Endothelial cell of umbilical vein (primary cell): Measurements from ENCODE around the gene RPS6KL1. TPM values are rescaled to one million over a fixed set of nuclear protein-coding genes. Genes with fewer than 3 reads are reported as not detected.

Experiments
- BruUV-seq: library from RNA; stranded (reverse); fragments of 400-500 nt; replicated peaks from 2 replicates; lab custom pipeline; 2021; lab: Mats Ljungman, UMichigan
- CTCF ChIA-PET: fragments of 300-600, 350-600 bp; sonication (Branson Sonifier 250); formaldehyde crosslinking; loops from one replicate; lab custom pipeline; 2021; ENCODE audit warnings: antibody characterized with exemption, inconsistent platforms; lab: Charles Lee
- POLR2A ChIA-PET: fragments of 300-600, 350-600 bp; sonication (Branson Sonifier 250); formaldehyde crosslinking; loops from one replicate; lab custom pipeline; 2021; ENCODE audit warnings: antibody characterized with exemption, inconsistent platforms; lab: Charles Lee
- DNase-seq: peaks from one replicate; pipeline ENCODE4 v3.0.0-alpha.2; 2011; ENCODE audit warnings: low read depth, low spot score
- FAIRE-seq: peaks from 2 replicates; lab custom pipeline; 2011; peaks lifted over from hg19 to GRCh38; lab: Jason Lieb, UNC
- H2AFZ ChIP-seq: 2 replicates; pipeline ENCODE4 v1.6.0; 2012; ENCODE audit warnings: low read depth, low read length, control low read depth, inconsistent platforms
- H3K27ac ChIP-seq: 2 replicates; pipeline ENCODE4 v1.5.1; 2011; ENCODE audit warnings: low read depth, mild to moderate bottlenecking, control low read depth, low read length, moderate library complexity; ENCODE audit not compliant: insufficient read depth
- H3K27me3 ChIP-seq, 2 experiments: 2 replicates each; pipeline versions ENCODE4 v1.6.0 to v1.6.1; 2011; ENCODE audit warnings: low read length in 2 of 2, mixed read lengths in 1 of 2; ENCODE audit not compliant: control insufficient read depth in 2 of 2, insufficient read depth in 2 of 2
- H3K36me3 ChIP-seq, 2 experiments: 2 replicates in 1 of 2; 3 replicates in 1 of 2; pipeline ENCODE4 v1.5.1; 2011; ENCODE audit warnings: low read length in 2 of 2, mild to moderate bottlenecking in 1 of 2, moderate library complexity in 1 of 2; ENCODE audit not compliant: control insufficient read depth in 2 of 2, insufficient read depth in 2 of 2; ENCODE audit errors: extremely low read depth in 1 of 2
- H3K4me1 ChIP-seq: 3 replicates; pipeline ENCODE4 v1.5.1; 2011; ENCODE audit warnings: mild to moderate bottlenecking, low read length; ENCODE audit not compliant: control insufficient read depth, insufficient read depth; ENCODE audit errors: extremely low read depth
- H3K4me2 ChIP-seq: 2 replicates; pipeline ENCODE4 v1.6.1; 2011; ENCODE audit warnings: low read length, control low read depth, mixed read lengths; ENCODE audit not compliant: insufficient read depth
- H3K4me3 ChIP-seq, 3 experiments: fragments of 200-600 bp in 1 of 3; sonication (generic), shearing (Covaris generic) in 1 of 3; replicated peaks in 1 of 3; 2 replicates each; pipeline ENCODE4 v1.5.1; 2011 to 2016; ENCODE audit warnings: control low read depth in 3 of 3, low read length in 3 of 3, mild to moderate bottlenecking in 2 of 3, inconsistent platforms in 1 of 3, low read depth in 1 of 3, moderate library complexity in 1 of 3; ENCODE audit not compliant: insufficient read depth in 1 of 3
- H3K79me2 ChIP-seq: 2 replicates; pipeline ENCODE4 v1.6.0; 2012; ENCODE audit warnings: low read length, inconsistent platforms; ENCODE audit not compliant: control insufficient read depth, insufficient read depth
- H3K9ac ChIP-seq: replicated peaks from 2 replicates; pipeline ENCODE3; 2011; ENCODE audit warnings: low read length, control low read depth; ENCODE audit not compliant: insufficient read depth; ENCODE audit errors: extremely low read depth
- H3K9me1 ChIP-seq: replicated peaks from 3 replicates; pipeline ENCODE4 v1.6.0; 2011; ENCODE audit warnings: mild to moderate bottlenecking, low read length; ENCODE audit not compliant: control insufficient read depth, insufficient read depth; ENCODE audit errors: extremely low read depth
- H3K9me3 ChIP-seq: replicated peaks from 2 replicates; pipeline ENCODE4 v1.5.1; 2012; ENCODE audit warnings: low read length, inconsistent platforms; ENCODE audit not compliant: control insufficient read depth, insufficient read depth
- H4K20me1 ChIP-seq: replicated peaks from 2 replicates; pipeline ENCODE3; 2011; ENCODE audit warnings: mild to moderate bottlenecking, low read length; ENCODE audit not compliant: control insufficient read depth, insufficient read depth; ENCODE audit errors: extremely low read depth
- EZH2 ChIP-seq: IDR thresholded peaks from 2 replicates; pipeline ENCODE4 v1.6.1; 2012; ENCODE audit warnings: borderline replicate concordance, low read depth, mild to moderate bottlenecking, moderate library complexity, low read length, inconsistent platforms; ENCODE audit not compliant: severe bottlenecking
- FOS ChIP-seq: IDR thresholded peaks from 2 replicates; pipeline ENCODE4 v1.6.1; 2011; ENCODE audit warnings: mild to moderate bottlenecking, low read length, moderate library complexity, borderline replicate concordance; ENCODE audit not compliant: insufficient read depth
- GATA2 ChIP-seq: IDR thresholded peaks from 2 replicates; pipeline ENCODE4 v1.7.0; 2011; ENCODE audit warnings: low read depth, mild to moderate bottlenecking, moderate library complexity, mixed read lengths, low read length; ENCODE audit not compliant: insufficient read length, insufficient read depth
- JUN ChIP-seq: IDR thresholded peaks from 2 replicates; pipeline ENCODE4 v1.6.1; 2011; ENCODE audit warnings: borderline replicate concordance, low read depth; ENCODE audit not compliant: insufficient read length, insufficient read depth
- MYC ChIP-seq: IDR thresholded peaks from one replicate; pipeline ENCODE4 v1.6.1; 2011; ENCODE audit warnings: mild to moderate bottlenecking, low read depth, low read length
- POLR2A ChIP-seq: IDR thresholded peaks from 2 replicates; pipeline ENCODE4 v1.6.1; 2012; ENCODE audit warnings: low read depth, mild to moderate bottlenecking, control low read depth, low read length
- POLR2AphosphoS5 ChIP-seq: IDR thresholded peaks from 2 replicates; pipeline ENCODE4 v1.6.1; 2012; ENCODE audit warnings: low read depth, mild to moderate bottlenecking, control low read depth, low read length, moderate library complexity; ENCODE audit not compliant: insufficient read depth
- dilution Hi-C: fragments of 300-500 bp; cut with MboI; formaldehyde crosslinking; loops from one replicate; pipeline ENCODE4 v1.15.0; 2019; ENCODE audit warnings: low sequenced_read_pairs; ENCODE audit not compliant: extremely low pct_ligation_motif_present
- intact Hi-C: fragments of 100-400 bp; cut with micrococcal nuclease; formaldehyde crosslinking; loops from one replicate; pipeline ENCODE4 v1.10.0; 2022
- polyA plus RNA-seq, 4 experiments: library from polyadenylated mRNA; depleted of rRNA in 3 of 4; stranded (reverse) in 3 of 4; unstranded in 1 of 4; fragments of >200 nt; gene quantifications; 2 replicates each; pipeline versions ENCODE4 v1.2.1 to v1.2.3, GENCODE V29; 2011 to 2012; ENCODE audit warnings: missing spikeins in 1 of 4
- total RNA-seq: library from RNA; stranded (reverse); gene quantifications from 2 replicates; pipeline ENCODE4 v1.2.3, GENCODE V29; 2021
- TF ChIP-seq, protein P1 (sequence below): IDR thresholded peaks from 2 replicates; pipeline ENCODE4 v1.6.1; 2011; ENCODE audit not compliant: insufficient read depth, insufficient read length
- TF ChIP-seq, protein P2 (sequence below), 2 donors: IDR thresholded peaks; 1 replicate in 1 of 2; 2 replicates in 1 of 2; pipeline ENCODE4 v1.5.1; 2011; ENCODE audit warnings: low read length in 2 of 2, mild to moderate bottlenecking in 2 of 2, moderate library complexity in 2 of 2, control low read depth in 1 of 2, inconsistent platforms in 1 of 2, low read depth in 1 of 2; ENCODE audit not compliant: insufficient read depth in 1 of 2; ENCODE audit errors: extremely low read depth in 1 of 2

The RPS6KL1 gene
- total and polyA plus RNA-seq, 2 donors (not counting 3 experiments of a cell fraction or from before 2014, with no cell fraction given), result 10.2 to 23.8 TPM

DNA sequence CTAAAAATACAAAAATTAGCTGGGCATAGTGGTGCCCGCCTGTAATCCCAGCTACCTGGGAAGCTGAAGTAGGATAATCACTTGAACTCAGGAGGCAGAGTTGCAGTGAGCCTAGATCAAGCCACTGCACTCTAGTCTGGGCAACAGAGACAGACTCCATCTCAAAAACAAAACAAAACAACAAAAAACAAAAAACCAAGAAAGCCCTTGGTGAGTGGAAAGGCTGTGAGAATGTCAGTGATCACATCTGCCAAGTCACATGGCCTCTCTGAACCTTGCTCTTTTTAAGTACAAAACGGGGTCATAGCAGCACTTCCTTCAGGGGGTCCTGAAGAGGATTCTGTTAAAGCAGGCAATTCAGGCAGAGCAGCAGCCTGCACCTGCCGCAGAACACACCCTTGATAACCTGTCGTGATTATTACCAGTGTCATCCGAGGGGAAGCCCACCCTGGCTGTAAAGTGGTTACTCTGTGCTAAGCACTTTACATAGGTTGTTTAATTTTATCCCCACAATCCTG is 9.6 kb downstream of the RPS6KL1 start:
- intact Hi-C loops (no loop called here), dilution Hi-C loops (no loop called here)
- TF ChIP-seq JUN (no peak), FOS (no peak), GATA2 (no peak), EZH2 (no peak), POLR2AphosphoS5 (no peak), MYC (no peak), POLR2A (no peak)
- TF ChIP-seq, protein P1, sequence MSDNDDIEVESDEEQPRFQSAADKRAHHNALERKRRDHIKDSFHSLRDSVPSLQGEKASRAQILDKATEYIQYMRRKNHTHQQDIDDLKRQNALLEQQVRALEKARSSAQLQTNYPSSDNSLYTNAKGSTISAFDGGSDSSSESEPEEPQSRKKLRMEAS, result no peak
- TF ChIP-seq, protein P2, sequence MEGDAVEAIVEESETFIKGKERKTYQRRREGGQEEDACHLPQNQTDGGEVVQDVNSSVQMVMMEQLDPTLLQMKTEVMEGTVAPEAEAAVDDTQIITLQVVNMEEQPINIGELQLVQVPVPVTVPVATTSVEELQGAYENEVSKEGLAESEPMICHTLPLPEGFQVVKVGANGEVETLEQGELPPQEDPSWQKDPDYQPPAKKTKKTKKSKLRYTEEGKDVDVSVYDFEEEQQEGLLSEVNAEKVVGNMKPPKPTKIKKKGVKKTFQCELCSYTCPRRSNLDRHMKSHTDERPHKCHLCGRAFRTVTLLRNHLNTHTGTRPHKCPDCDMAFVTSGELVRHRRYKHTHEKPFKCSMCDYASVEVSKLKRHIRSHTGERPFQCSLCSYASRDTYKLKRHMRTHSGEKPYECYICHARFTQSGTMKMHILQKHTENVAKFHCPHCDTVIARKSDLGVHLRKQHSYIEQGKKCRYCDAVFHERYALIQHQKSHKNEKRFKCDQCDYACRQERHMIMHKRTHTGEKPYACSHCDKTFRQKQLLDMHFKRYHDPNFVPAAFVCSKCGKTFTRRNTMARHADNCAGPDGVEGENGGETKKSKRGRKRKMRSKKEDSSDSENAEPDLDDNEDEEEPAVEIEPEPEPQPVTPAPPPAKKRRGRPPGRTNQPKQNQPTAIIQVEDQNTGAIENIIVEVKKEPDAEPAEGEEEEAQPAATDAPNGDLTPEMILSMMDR (IDR thresholded peaks at IDR 0.05; ENCODE audit: extremely low read depth in 1 of 2, insufficient read depth in 1 of 2, low read depth in 1 of 2, low read length in 2 of 2), result no peak
- H3K9me1 ChIP-seq, result no peaks in the 10 kb centered on the region
- no peak for FAIRE-seq
- DNase-seq, result no peak
- no peak overlapping the region for H3K9ac ChIP-seq
- H3K9me3 ChIP-seq, result no peaks in the 10 kb centered on the region
- H3K4me1 ChIP-seq, result peaks cover 7% of the 10 kb centered on the region
- H3K79me2 ChIP-seq, result no peaks in the 10 kb centered on the region
- H3K27me3 ChIP-seq, result no peaks in the 10 kb centered on the region
- no peak overlapping the region for H2AFZ ChIP-seq
- POLR2A ChIA-PET, result no interaction called here
- no peak overlapping the region for H3K4me3 ChIP-seq
- no peaks in the 10 kb centered on the region for H4K20me1 ChIP-seq
- no peak overlapping the region for H3K4me2 ChIP-seq
- BruUV-seq, result no TSS peak
- H3K27ac ChIP-seq, result no peak overlapping the region
- H3K36me3 ChIP-seq, result no peaks in the 10 kb centered on the region
- CTCF ChIA-PET, result interaction anchor here (0.7 to 3.5 kb wide), 2 partner anchors 32 to 175 kb away, joined by 3 to 29 read pairs; no protein-coding TSS in a partner anchor
